HG03469 (cell line): ENCODE data around the gene SCAMP3.
"Not testable (repeated sequence)": the region's sequence is repeated elsewhere in the genome, so short reads cannot be mapped to it uniquely, and the experiment has no call there.

ENCODE experiments used
- ATAC-seq: cut with Tn5 transposase; IDR thresholded peaks from one replicate; pipeline ENCODE4 v1.9.1; 2021; ENCODE audit warnings: mild to moderate bottlenecking, moderate library complexity, moderate number of reproducible peaks; ENCODE audit not compliant: unreplicated experiment

Gene SCAMP3

DNA sequence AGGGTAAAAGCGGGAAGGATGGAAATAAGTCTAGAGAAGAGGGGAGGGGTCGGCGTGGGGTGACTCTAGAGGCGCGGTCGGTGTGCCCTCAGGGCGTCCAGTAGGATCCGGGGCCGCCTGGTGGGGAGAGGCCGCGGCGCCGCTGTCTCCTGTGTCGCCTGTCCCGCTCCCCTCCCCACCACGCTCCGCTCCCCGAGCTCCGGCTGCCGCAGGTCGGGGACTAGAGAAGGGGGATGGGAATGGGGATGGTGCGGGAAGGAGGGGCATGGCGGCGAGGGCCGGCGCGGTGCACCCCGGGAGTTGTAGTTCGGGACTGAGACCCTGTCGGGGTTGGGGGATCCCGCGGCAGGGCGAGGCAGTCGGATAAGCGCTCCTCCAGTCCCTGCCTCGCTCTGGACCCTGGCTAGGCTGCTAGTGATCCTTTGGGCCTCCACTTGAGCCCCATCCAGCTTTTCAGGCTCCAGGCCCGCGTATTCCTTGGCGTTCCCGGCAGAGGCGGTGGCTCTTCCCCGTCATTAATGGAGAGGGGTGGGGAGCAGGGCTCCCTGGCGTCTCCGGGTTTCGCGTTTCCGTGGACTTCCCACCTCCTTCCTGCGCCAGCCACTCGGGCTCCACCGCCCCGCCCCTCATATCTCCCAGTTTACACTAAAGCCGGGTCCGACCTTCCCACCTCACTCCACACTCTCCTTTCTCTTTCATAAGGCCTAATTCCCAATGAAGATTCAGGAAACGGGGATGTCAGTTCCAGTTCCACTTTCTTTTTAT is 6.7 kb downstream of the SCAMP3 start, which contains the start of gene ENTREP3:
Gene ENTREP3, minus strand, starts transcription at position 241 of the 765 bp plus-strand sequence. CDS start 606 bp downstream, outside the sequence.
- no peak for ATAC-seq

DNA sequence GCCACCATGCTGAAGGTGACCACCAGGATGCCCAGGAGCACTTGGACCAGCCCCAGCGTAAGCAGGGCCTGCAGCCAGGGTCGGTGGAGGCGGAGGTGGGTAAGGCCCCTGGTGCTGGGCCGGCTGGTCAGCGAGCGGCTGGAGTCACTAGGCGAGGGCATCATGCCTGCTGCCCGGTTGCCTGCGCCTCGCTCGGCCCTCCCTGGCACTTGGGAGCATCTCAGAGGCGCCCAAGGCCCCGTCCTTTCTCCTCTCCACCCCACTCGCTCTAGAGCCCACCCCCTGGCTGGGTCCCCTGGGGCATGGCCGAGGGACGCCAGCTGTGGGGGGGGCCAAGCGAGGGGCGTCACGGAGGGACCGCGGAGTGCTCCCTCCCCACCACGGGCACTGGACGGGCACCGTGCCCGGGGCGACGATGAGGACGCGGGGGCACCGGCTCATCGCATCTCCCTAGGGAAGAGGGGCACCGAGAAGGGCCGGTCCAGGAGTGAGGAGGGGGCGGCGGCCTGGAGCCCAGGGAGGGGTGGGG is 7.4 kb downstream of the SCAMP3 start:
- ATAC-seq: no peak

DNA sequence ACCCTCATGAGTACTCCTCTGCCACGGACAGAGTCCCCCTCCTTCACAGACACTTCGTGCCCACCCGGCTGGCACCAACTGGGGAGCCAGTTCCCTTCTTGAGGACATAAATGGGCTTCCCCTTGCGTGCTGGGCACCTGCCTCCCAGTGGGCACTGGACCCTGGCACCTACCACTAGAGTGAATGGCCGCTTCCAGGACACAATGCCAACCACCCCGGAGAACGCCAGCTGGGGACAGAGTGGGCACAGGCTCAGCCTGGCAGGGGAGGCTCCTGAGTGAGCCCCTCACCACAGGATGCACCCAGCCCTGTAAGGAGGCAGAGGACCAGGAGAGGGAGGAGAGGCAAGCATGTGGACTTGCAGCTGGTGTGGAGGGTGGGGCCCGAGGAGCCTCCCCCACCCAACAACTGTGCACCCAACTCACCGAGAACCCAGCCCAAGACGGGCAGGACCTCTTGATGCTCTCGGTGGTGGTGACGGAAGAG is 7.9 kb downstream of the SCAMP3 start:
- no peak for ATAC-seq

DNA sequence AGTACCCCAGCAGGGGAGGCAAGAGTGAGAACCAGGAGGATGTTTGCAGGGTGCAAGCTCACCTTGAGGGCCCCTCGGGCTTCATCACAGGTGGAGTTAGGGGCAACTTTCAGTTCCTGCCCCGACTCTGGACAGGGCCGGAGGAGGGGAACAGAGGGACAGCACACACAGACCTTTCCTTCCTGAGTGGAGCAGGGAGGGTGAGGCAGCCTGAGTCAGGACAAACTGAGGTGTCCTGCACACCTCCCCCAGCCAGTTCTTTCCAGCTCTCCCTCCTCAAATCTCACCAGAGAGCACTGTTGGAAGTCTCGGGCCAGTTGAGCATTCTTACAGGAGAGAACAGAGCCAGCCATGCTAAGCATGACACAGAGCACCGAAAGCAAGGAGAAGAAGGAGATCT is 8.4 kb downstream of the SCAMP3 start:
- no peak for ATAC-seq

DNA sequence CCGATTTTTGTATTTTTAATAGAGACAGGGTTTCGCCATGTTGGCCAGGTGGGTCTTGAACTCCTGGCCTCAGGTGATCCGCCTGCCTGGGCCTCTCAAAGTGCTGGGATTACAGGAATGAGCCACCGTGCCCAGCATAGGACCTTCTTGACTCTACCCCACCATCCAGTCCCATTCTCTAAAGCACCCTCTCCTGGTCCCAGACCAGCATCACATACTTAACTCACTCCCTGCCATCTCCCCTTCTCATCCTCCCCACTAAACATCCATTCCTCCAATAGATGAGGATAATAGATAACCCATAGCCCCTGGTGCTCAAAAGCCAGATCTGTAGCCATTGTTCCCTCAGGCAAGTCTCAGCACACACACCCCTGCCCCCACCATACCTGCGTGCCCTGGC is 9.0 kb downstream of the SCAMP3 start:
- ATAC-seq: no peak

DNA sequence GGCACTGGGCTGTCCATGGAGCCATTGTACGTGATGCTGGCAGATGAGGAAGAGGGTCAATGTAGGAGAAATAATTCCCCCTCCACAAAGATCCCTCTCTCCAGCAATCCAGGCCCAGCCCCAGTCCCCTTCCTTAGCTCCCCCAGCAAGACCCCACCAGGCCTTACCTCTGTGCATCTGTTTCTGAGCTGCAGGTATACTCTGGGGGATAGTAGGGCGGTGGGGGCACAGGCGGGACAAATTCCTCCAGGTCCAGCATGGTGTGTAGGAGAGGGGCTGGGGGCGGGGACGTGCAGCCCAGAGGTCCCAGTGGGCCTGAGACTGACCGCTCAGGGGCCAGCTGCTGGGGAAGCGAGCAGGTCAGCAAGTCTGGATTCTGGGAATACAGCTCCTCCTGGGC is 10.6 kb downstream of the SCAMP3 start:
- ATAC-seq: no peak

DNA sequence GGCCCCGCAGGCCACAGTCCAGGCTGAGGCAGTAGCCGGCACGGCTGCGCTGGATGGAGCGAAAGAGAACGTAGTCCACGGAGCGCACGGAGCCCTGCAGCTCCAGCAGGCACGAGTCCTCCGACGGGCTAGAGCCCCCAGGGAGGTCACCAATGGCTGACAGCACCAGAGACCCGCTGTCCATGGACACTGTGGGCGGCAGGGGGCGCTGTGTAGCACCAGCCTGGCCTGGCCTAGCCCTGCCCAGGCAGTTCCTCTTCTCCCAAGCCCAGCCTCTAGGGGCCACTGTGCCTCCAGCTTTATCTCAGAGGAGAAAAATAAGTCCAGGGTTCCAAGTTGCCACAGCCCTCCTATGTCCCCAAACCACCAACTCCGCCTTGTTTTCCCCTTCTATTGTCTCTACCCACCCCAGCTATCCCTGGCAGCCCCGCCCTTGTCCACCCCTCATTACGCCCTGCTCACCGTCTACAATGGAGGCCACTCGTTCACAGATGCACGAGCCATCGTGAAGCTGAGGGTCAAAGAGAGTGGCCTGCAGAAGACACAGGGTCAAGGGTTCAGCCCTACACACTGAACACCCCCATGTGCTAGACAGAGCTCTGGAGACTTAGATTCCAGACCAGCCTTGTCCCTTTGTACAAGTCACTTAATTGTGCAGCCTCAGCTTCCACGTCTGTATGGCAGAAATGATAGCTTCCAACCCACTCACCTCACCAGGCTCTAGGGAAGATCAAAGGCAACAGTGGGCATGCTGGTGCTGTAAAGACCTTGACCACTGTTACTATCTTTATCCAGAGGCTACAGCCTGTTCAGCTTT is 11.3 kb downstream of the SCAMP3 start:
- peak; percentile 68 for ATAC-seq

DNA sequence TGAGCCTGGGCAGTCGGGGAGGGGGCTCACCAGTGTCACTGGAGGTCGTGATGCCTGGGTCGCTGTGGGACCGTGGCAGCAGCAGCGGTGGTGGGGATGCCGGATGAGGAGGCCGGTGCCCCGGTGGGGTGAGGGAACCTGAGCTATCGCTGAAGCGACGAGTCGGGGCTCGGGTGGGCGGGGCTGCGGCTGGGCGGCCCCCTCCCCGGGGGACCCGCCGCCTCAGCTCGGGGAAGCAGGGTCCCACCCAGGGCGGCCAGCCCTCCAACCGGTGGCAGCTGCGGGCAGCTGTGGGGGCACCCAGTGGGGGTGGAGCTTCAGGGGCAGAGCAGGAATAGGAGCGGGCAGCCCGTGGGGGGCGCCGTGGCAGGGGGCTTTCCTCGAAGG is 11.9 kb downstream of the SCAMP3 start:
- ATAC-seq: no peak

DNA sequence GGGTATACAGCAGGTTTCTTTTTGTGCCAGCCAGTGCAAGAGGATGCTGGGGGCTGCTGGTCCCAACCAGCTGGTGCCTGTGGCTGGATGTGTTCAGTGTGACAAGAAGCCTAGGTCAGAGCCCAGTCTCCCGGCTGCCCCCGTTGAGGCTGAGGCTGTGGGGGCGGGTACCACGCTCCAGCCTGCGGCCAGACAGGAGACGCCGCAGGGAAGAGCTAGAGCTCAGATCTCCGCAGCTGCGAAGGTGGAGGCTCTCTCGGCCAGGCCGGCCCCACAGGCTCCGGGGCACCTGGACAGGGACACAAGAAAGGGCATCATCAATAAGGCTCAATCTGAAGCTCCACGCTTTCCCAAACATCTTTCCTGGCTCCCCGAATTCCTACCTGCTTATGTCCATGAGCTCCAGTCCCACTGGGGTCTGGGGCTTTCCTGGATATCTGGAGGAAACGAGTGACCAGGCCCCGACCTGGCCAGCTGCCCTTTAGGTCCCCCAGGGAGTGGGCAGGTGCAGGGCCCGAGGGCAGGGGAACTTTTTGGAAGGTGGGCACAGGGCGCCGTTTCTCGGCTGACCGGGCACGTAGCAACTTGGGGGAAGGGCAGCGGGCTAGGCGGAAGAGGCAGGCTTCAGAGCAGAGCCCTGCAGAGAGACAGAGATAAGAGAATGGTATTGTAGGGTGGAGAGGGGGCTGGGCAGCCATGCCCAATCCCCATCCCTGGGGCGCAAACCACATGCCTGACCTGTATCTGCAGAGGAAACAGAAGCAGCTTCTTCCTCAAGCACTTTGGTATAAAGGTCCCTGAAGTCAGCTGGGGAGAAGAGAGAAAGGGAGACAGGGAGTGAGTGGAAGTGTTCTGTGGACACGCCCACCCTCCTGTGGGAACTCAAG is 14.2 kb downstream of the SCAMP3 start:
- ATAC-seq: no peak

DNA sequence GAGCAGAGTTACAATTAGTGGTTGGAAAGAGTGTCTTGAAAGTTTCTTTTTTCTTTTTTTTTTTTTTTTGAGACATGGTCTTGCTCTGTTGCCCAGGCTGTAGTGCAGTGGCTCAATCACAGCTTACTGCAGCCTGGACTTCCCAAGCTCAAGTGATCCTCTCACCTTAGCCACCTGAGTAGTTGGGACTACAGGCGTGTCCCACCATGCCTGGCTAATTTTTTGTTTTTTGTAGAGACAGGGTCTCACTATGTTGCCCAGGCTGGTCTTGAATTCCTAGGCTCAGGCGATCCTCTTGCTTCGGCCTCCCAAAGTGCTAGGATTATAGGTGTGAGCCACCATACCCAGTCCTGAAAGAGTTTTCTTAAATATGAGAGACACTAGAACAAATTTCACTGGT is 15.4 kb downstream of the SCAMP3 start:
- ATAC-seq: not testable (repeated sequence)

DNA sequence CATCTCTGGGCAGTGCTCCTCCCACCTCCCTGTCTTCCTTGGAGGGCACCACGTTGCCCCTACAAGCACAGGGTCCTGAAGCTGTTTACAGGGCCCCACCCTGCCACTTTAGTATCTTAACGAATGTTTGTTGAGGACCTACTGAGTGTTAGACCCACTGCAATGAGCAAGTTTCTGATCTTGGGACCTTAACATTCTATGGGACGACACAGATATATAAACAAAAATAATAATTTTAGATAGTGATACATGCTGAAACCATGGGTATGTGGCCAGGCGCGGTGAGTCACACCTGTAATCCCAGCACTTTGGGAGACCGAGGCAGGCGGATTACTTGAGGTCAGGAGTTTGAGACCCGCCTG is 17.0 kb downstream of the SCAMP3 start:
- ATAC-seq: no peak

DNA sequence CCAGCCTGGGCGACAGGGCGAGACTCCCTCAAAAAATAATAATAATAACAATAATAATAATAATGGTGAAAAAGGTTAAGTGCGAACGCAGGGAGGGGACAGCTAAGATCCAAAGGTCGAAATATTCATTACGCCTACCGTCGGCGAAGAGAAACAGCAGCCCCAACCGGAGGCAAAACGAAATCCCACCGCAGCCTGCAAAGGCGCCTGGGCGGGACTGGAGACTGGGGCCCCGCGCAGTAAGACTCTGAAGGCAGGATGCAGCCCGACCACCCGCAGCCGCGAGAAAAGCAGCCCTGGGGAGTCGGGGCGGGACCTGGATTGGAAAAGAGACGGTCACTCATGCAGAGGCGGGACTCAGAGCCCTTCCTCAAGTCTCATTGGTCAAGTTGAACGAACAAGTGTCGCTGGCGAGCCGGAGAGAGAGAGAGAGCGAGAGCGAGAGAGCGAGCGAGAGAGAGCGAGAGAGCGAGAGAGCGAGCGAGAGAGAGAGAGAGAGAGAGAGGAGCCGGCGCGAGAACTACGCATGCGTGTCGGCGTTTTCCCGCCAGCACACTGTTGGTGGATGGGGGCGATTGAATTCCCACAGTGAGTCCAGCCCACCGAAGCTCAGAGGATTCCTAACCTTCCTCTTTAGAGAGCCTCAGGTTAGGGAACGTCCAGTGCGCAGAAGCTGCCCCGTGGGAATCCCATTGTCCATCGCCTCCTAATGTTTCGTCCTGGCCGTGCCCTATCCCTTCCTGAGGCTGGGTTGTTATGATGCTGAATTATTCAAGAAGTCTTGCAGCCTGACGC is 17.6 kb downstream of the SCAMP3 start:
- peak; percentile 45 for ATAC-seq

DNA sequence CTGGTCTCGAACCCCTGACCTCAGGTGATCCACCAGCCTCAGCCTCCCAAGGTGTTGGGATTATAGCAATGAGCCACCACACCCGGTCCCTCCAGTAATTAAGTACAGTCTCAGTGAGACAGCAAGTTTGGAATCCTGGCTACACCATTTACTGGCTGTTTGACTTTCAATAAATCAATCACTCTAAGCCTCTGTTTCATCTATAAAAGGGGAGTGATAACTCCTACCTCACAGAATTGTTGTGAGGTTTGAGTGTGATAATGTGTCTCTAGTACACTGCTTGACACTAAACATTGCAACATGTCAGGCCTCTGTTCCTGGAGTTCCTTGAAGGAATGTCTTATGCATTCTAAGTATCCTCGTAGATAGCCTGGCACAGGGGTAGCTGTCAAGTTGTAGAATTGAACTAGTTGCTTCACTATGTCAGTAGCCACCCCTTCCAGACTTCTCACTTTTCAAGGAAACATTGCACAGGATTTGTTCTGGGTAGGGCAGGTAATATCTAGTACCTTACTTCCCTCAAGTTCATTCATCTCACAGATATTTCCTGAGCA is 19.3 kb downstream of the SCAMP3 start:
- ATAC-seq: no peak

DNA sequence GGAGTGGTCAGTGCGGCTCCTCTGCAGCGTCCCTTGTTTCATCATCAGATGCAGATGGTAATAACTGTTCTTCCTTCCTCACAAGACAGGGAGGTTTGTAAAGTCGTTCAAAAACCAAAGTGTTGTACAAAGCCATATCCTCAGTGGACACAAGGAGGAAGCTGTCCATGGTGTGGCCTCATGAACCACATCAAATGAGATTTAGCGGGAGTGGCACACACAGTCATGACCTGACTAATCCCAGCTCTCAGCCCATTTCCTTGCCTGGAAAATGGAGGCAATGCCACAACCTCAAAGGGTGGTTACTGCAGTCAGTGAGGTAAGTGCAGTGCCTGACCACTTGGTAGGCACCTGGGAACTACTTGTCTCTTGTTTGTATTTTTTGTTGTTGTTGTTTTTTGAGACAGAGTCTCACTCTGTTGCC is 20.3 kb downstream of the SCAMP3 start:
- no peak for ATAC-seq

DNA sequence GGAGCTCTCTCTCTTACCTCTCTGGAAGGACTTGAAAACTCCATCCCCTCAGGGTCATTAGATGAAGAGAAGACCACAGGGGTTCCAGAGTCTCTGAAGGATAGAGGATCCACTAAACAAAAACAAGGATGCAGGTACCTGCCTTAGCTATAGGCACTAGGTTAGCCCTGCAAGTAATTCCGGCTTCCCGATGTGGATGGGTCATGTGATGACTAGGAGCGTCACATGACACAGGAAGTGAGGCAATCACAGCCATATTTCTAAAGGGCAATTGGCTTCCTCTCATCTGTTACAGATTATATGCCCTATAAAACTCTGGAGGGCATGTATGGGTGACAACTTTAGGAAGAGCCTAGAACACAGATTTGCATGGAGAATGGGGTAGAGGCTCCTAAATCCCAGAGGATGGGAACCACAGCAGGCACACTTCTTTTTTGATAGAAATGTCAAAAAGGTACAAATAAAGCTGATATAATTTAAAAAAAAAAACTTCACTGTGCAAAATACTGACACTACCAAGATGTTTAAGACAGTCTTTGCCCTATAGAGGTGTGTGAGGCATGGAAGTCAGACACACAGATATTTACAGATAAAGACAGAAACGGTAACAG is 21.0 kb downstream of the SCAMP3 start:
- ATAC-seq: no peak

DNA sequence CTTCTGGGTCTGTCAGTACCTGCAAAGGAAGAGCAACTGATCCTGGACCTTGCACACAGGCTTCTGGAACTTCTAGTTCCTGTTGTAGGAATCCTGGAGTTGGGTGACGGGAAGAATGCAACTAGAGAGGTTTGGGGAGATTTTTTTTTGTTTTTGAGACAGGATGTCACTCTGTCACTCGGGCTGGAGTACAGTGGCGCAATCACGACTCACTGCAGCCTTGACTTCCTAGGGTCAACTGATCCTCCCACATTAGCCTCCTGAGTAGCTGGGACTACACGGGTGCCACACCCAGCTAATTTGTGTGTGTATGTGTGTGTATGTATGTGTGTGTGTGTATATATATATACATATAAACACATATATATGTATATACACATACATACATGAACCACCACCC is 25.7 kb downstream of the SCAMP3 start:
- no peak for ATAC-seq

DNA sequence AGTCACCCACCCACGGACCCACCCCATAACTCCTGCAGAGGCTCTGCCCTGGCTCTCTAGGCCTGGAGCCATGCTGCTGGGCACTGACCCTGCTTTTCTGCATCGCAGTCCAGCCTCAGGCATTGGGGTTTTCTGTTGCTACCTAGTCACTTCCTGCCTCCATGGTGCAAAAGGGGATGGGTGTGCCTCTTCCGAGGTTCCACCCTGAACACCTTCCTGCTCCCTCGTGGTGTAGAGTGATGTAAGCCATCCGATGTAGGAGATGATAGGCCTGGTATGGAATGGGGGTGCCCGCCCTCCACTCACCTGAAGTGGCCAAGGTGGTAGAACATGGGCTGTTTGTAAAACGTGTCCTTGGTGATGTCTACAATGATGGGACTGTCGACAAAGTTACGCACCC is 26.8 kb downstream of the SCAMP3 start:
- ATAC-seq: not testable (repeated sequence)

DNA sequence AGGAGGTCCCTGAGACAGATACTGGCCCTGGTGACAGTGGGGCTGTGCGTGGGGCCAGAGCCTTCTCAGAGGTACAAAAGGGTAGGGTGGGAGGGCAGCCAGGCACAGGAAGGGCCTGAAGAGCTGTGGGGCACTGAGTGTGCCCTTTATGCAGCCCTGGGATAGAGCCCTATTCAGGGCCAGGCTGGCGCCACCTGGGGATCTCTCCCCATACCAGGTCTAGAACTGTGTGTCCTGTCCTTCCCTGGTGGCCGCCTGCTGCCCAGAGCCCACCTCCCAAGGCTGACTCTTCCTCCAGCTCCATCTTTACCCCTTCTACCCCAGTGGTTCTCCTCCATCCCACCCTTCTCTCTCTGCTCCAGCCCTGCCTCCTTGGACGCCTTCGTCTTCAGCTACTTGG is 28.7 kb downstream of the SCAMP3 start:
- ATAC-seq: not testable (repeated sequence)
